ENCODE measurements around the gene CST7.

CST7 gene

DNA sequence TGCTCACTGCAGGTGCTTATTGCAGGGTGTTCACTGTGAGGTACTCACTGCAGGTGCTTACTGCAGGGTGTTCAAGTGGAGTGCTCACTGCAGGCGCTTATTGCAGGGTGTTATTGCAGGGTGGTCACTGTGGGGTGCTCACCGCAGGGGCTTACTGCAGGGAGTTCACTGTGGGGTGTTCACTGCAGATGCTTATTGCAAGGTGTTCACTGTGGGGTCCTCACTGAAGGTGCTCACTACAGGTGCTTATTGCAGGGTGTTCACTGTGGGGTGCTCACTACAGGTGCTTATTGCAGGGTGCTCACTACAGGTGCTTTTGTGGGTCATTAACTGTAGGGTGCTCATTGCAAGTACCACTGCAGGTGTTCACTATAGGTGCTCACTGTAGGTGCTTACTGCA is 23.3 kb downstream of the CST7 start:
- Histone ChIP-seq H3K9me3 (ENCODE audit: control insufficient read depth, low read length) (no peaks in the 10 kb centered on the region), H3K36me3 (ENCODE audit: control insufficient read depth, insufficient read depth, low read length) (peaks cover 37% of the 10 kb centered on the region), H3K27me3 (ENCODE audit: control insufficient read depth, insufficient read depth, low read length, poor library complexity, severe bottlenecking) (no peaks in the 10 kb centered on the region), H3K27ac (ENCODE audit: insufficient read depth, low read depth, low read length, poor library complexity, severe bottlenecking) (no peak overlapping the region), H3K4me1 (ENCODE audit: control insufficient read depth, insufficient read depth, low read length) (no peaks in the 10 kb centered on the region), H3K4me3 (ENCODE audit: insufficient read depth, low read depth, low read length) (no peak overlapping the region)
- WGBS, 2 experiments, result 96 to 99% methylated on average over 2 of the region's 2 CpGs

- Histone ChIP-seq H3K4me1 (ENCODE audit: control insufficient read depth, insufficient read depth, low read length) (no peaks in the 10 kb centered on the region), H3K4me3 (ENCODE audit: insufficient read depth, low read depth, low read length) (no peak overlapping the region), H3K27ac (ENCODE audit: insufficient read depth, low read depth, low read length, poor library complexity, severe bottlenecking) (no peak overlapping the region), H3K36me3 (ENCODE audit: control insufficient read depth, insufficient read depth, low read length) (peaks cover 25% of the 10 kb centered on the region), H3K27me3 (ENCODE audit: control insufficient read depth, insufficient read depth, low read length, poor library complexity, severe bottlenecking) (no peaks in the 10 kb centered on the region), H3K9me3 (ENCODE audit: control insufficient read depth, low read length) (no peaks in the 10 kb centered on the region)
- WGBS, 2 experiments, result 90 to 94% methylated on average over 1 of the region's 1 CpG
Measured at GRCh38 chr20:24977336-24977735, 28.3 kb downstream of the CST7 start.

GRCh38 chr20:24977797-24978196 is 28.7 kb downstream of the CST7 start:
- 92 to 93% methylated on average over 3 of the region's 3 CpGs for WGBS, 2 experiments
- Histone ChIP-seq H3K4me3 (ENCODE audit: insufficient read depth, low read depth, low read length) (no peak overlapping the region), H3K27me3 (ENCODE audit: control insufficient read depth, insufficient read depth, low read length, poor library complexity, severe bottlenecking) (no peaks in the 10 kb centered on the region), H3K27ac (ENCODE audit: insufficient read depth, low read depth, low read length, poor library complexity, severe bottlenecking) (no peak overlapping the region), H3K36me3 (ENCODE audit: control insufficient read depth, insufficient read depth, low read length) (peaks cover 22% of the 10 kb centered on the region), H3K9me3 (ENCODE audit: control insufficient read depth, low read length) (no peaks in the 10 kb centered on the region), H3K4me1 (ENCODE audit: control insufficient read depth, insufficient read depth, low read length) (no peaks in the 10 kb centered on the region)

DNA sequence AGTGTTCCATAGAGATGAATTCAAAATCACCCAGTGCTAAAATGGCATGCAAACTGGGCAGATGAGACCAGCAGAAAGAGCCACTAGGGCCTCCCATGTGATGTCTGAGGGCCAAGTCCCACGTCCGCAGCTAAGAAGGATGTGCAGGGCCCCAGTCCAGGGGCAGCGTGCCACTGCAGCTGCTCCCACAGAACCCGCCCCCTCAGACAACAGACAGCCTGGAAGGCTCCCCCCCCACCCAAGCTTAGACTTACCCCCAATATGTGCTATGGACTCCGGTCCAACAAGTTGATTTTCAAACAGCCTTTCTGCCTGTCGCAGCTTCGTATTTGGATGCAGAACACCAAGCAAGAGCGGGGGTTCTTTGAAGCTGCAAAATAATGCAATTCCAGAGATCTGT is 29.4 kb downstream of the CST7 start:
- H3K36me3 ChIP-seq (ENCODE audit: control insufficient read depth, insufficient read depth, low read length), result peaks cover 22% of the 10 kb centered on the region
- 90 to 95% methylated on average over 8 of the region's 8 CpGs for WGBS, 2 experiments

GRCh38 chr20:24979036-24979960 is 30.2 kb downstream of the CST7 start:
- no peaks in the 10 kb centered on the region for H3K4me1 ChIP-seq (ENCODE audit: control insufficient read depth, insufficient read depth, low read length)
- WGBS, 2 experiments, result 93 to 94% methylated on average over 15 of the region's 15 CpGs
- no peak overlapping the region for H3K27ac ChIP-seq (ENCODE audit: insufficient read depth, low read depth, low read length, poor library complexity, severe bottlenecking)
- H3K4me3 ChIP-seq (ENCODE audit: insufficient read depth, low read depth, low read length), result no peak overlapping the region
- H3K36me3 ChIP-seq (ENCODE audit: control insufficient read depth, insufficient read depth, low read length), result peaks cover 22% of the 10 kb centered on the region
- H3K27me3 ChIP-seq (ENCODE audit: control insufficient read depth, insufficient read depth, low read length, poor library complexity, severe bottlenecking), result no peaks in the 10 kb centered on the region
- H3K9me3 ChIP-seq (ENCODE audit: control insufficient read depth, low read length), result no peaks in the 10 kb centered on the region

More for the DNA sequence above, 29.4 kb downstream of the CST7 start:
- Histone ChIP-seq H3K27me3 (ENCODE audit: control insufficient read depth, insufficient read depth, low read length, poor library complexity, severe bottlenecking) (no peaks in the 10 kb centered on the region), H3K4me3 (ENCODE audit: insufficient read depth, low read depth, low read length) (no peak overlapping the region), H3K27ac (ENCODE audit: insufficient read depth, low read depth, low read length, poor library complexity, severe bottlenecking) (no peak overlapping the region), H3K9me3 (ENCODE audit: control insufficient read depth, low read length) (no peaks in the 10 kb centered on the region), H3K4me1 (ENCODE audit: control insufficient read depth, insufficient read depth, low read length) (no peaks in the 10 kb centered on the region)

GRCh38 chr20:24980291-24981053 is 31.4 kb downstream of the CST7 start:
- H3K27me3 ChIP-seq (ENCODE audit: control insufficient read depth, insufficient read depth, low read length, poor library complexity, severe bottlenecking), result no peaks in the 10 kb centered on the region
- H3K27ac ChIP-seq (ENCODE audit: insufficient read depth, low read depth, low read length, poor library complexity, severe bottlenecking), result no peak overlapping the region
- 94 to 96% methylated on average over 34 of the region's 34 CpGs for WGBS, 2 experiments
- no peak overlapping the region for H3K4me3 ChIP-seq (ENCODE audit: insufficient read depth, low read depth, low read length)
- H3K9me3 ChIP-seq (ENCODE audit: control insufficient read depth, low read length), result no peaks in the 10 kb centered on the region
- peaks cover 22% of the 10 kb centered on the region for H3K36me3 ChIP-seq (ENCODE audit: control insufficient read depth, insufficient read depth, low read length)
- H3K4me1 ChIP-seq (ENCODE audit: control insufficient read depth, insufficient read depth, low read length), result no peaks in the 10 kb centered on the region

DNA sequence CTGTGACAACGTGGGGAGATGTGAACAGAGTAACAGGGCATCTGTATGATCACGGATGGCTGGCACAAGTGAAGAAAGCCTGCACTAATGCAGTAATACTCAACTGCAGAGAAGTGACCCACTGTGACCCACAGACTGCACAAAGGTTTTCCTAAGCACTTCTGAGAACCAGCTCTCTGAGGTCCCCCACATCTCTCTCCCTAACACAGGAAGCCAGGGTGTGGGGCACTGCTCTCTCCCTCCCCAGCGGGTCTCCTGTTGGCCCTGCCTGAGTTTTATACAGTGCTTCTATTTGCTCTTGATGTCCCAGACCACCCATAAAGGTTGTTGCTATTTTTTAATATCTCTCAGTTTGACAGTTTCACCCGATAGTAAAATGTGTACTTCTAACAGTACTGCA is 32.2 kb downstream of the CST7 start:
- no peaks in the 10 kb centered on the region for H3K4me1 ChIP-seq (ENCODE audit: control insufficient read depth, insufficient read depth, low read length)
- H3K4me3 ChIP-seq (ENCODE audit: insufficient read depth, low read depth, low read length), result no peak overlapping the region
- WGBS, 2 experiments, result 90% methylated on average over 4 of the region's 4 CpGs
- no peaks in the 10 kb centered on the region for H3K9me3 ChIP-seq (ENCODE audit: control insufficient read depth, low read length)
- no peak overlapping the region for H3K27ac ChIP-seq (ENCODE audit: insufficient read depth, low read depth, low read length, poor library complexity, severe bottlenecking)
- peaks cover 20% of the 10 kb centered on the region for H3K36me3 ChIP-seq (ENCODE audit: control insufficient read depth, insufficient read depth, low read length)
- no peaks in the 10 kb centered on the region for H3K27me3 ChIP-seq (ENCODE audit: control insufficient read depth, insufficient read depth, low read length, poor library complexity, severe bottlenecking)

GRCh38 chr20:24981790-24982189 is 32.7 kb downstream of the CST7 start:
- Histone ChIP-seq H3K27ac (ENCODE audit: insufficient read depth, low read depth, low read length, poor library complexity, severe bottlenecking) (no peak overlapping the region), H3K27me3 (ENCODE audit: control insufficient read depth, insufficient read depth, low read length, poor library complexity, severe bottlenecking) (no peaks in the 10 kb centered on the region), H3K9me3 (ENCODE audit: control insufficient read depth, low read length) (no peaks in the 10 kb centered on the region), H3K36me3 (ENCODE audit: control insufficient read depth, insufficient read depth, low read length) (peaks cover 15% of the 10 kb centered on the region), H3K4me1 (ENCODE audit: control insufficient read depth, insufficient read depth, low read length) (no peaks in the 10 kb centered on the region), H3K4me3 (ENCODE audit: insufficient read depth, low read depth, low read length) (no peak overlapping the region)
- 94 to 95% methylated on average over 3 of the region's 3 CpGs for WGBS, 2 experiments

DNA sequence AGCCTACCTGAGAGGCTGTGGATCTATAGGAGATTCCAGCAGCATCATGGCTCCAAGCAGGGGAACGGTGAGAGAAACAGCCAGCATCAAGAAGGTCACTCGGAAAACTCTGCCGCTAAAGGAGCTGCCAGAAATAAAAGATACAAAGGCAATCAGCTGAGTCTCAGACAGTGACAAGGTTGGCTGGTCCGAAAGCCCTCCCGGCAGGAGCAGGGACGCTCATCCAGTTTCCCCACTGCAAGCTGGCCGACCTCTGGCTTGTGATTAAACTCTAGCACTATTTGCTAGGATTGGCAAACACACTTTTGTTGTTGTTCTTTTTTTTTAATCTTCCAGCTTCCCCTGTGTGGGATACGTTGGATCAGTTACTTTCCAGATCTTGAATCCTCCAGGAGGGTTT is 34.8 kb downstream of the CST7 start:
- H3K4me3 ChIP-seq (ENCODE audit: insufficient read depth, low read depth, low read length), result no peak overlapping the region
- WGBS, 2 experiments, result 85% methylated on average over 8 of the region's 8 CpGs
- H3K36me3 ChIP-seq (ENCODE audit: control insufficient read depth, insufficient read depth, low read length), result peaks cover 8% of the 10 kb centered on the region
- H3K4me1 ChIP-seq (ENCODE audit: control insufficient read depth, insufficient read depth, low read length), result no peaks in the 10 kb centered on the region
- H3K9me3 ChIP-seq (ENCODE audit: control insufficient read depth, low read length), result no peaks in the 10 kb centered on the region
- no peaks in the 10 kb centered on the region for H3K27me3 ChIP-seq (ENCODE audit: control insufficient read depth, insufficient read depth, low read length, poor library complexity, severe bottlenecking)
- H3K27ac ChIP-seq (ENCODE audit: insufficient read depth, low read depth, low read length, poor library complexity, severe bottlenecking), result no peak overlapping the region

- Histone ChIP-seq H3K4me1 (ENCODE audit: control insufficient read depth, insufficient read depth, low read length) (no peaks in the 10 kb centered on the region), H3K27me3 (ENCODE audit: control insufficient read depth, insufficient read depth, low read length, poor library complexity, severe bottlenecking) (no peaks in the 10 kb centered on the region), H3K36me3 (ENCODE audit: control insufficient read depth, insufficient read depth, low read length) (peaks cover 4% of the 10 kb centered on the region), H3K27ac (ENCODE audit: insufficient read depth, low read depth, low read length, poor library complexity, severe bottlenecking) (no peak overlapping the region), H3K4me3 (ENCODE audit: insufficient read depth, low read depth, low read length) (no peak overlapping the region), H3K9me3 (ENCODE audit: control insufficient read depth, low read length) (no peaks in the 10 kb centered on the region)
- WGBS, 2 experiments, result 91 to 94% methylated on average over 1 to 3 of the region's 3 CpGs
Measured at GRCh38 chr20:24984961-24985640, 36.0 kb downstream of the CST7 start.
